NCI-H510A (cell line): Measurements from ENCODE around the gene KANSL1L.
"Not testable (repeated sequence)": the region's sequence is repeated elsewhere in the genome, so short reads cannot be mapped to it uniquely, and the experiment has no call there.

ENCODE experiments used
- DNase-seq: peaks from one replicate; lab custom pipeline; 2025; lab: John Stamatoyannopoulos, UW

Gene KANSL1L

GRCh38 chr2:210179351-210179990 lies 8.3 kb upstream of the KANSL1L start:
- no peak for DNase-seq

DNA sequence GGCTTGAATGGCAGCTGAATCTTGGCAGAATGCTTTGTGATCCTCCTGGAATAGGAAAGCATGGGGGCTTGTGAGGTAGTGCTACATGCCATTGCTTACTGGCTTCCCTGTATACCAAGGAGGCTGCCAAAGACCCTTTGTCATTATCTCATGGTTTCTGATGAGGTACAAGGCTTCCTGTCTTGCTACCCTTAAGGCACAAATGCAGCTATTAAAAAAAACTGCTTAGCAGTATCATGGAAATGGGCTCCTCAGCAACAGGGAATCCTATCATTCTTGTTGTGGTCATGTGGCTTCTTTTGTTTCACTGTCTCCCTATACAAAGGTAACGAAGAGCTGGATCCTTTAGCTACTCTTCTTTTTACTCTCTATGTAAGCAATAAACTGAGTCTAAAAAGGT lies 6.6 kb upstream of the KANSL1L start:
- DNase-seq = no peak

DNA sequence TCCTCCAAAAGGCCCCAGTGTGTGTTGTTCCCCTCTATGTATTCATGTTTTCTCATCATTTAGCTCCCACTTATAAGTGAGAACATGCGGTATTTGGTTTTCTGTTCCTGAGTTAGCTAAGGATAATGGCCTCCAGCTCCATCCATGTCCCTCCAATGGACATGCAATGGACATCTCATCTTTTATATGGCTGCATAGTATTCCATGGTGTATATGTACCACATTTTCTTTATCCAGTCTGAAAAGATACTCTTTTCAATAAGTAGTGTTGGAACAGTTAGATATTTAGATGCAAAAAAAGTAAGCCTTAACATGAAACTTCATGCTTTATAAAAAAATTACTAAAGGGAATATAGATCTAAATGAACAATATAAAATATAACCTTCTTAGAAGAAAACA lies 5.9 kb upstream of the KANSL1L start:
- DNase-seq = not testable (repeated sequence)

GRCh38 chr2:210174086-210174485 lies 2.9 kb upstream of the KANSL1L start:
- DNase-seq = no peak

GRCh38 chr2:210172219-210172575 lies 988 bp upstream of the KANSL1L start:
- no peak for DNase-seq

DNA sequence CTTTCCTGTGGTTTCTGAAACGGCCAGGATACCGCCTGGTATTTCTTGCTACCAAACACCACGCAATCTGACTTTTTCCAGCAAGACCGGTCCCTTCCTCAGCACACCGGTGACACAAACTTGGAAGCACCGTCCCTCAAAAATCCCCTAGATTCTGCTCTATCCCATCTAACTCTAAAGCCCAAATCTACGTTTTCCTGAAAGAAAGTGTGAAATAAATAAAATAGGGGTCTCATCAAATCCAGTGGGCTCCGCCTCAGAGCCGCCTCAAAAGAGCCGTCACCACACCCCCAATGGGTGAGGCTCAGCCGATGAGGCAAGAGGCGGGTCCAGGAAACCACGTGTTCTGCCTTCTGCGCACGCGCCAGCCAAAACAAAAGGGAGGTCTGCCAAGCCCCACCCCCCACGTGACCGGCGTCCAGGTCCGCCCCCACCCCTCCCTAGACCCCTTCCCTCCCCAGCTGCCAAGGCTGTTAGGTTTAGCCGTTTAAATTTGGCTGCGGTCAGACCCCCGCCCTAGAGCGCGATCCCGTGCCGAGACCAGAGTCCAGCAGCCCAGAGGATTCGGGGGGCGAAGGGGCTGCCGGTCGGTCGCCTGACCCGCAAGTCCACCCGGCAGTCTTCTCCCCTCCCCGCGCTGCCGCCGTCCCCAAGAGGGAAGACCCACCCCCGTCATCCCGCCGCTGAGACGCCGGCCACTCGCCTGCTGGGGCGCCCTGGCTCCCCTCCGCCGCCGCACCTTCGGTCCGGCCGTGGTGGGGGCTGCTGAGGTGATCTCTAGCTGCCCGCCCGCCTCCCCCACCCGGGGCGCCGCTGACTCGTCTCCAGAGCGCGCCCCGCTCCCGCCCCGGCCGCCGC lies 534 bp downstream of the KANSL1L start:
- DNase-seq = peak; percentile 78

GRCh38 chr2:210170196-210170445 lies 1.1 kb downstream of the KANSL1L start:
- DNase-seq = no peak

GRCh38 chr2:210169516-210170195 lies 1.6 kb downstream of the KANSL1L start:
- DNase-seq = no peak

GRCh38 chr2:210167227-210167626 lies 4.0 kb downstream of the KANSL1L start:
- no peak for DNase-seq

DNA sequence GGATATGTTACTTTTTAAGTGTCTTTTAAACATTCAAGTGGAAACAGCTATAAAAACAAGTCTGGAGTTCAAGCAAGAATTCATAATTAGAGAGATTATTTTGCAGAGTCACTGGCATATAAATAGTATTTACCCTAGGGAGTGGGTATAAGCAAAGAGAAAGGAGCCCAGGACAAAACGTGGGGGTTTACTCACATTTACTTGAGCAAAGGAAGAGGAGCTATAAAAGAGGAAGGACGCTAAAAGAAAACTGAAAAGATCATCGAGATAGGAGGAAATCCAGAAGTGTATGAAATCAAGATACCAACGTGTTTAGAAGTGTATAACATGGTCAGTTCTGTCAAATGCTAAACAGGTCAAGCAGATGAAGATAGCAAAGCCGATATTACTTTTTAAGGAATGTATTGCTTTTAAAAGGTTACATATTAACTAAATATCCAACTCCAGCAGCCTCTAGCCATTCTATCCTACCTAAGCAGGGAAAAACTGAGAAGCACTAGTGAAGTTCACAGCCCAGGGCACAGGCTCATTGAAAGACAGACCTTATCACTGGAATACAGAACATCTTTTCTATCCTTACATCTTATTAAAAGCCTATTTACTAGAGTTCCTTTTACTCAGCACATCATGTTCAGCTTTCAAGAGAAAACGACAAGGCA lies 8.6 kb downstream of the KANSL1L start:
- no peak for DNase-seq

- DNase-seq = no peak
Observed at GRCh38 chr2:210159059-210159458, 12.2 kb downstream of the KANSL1L start.

DNA sequence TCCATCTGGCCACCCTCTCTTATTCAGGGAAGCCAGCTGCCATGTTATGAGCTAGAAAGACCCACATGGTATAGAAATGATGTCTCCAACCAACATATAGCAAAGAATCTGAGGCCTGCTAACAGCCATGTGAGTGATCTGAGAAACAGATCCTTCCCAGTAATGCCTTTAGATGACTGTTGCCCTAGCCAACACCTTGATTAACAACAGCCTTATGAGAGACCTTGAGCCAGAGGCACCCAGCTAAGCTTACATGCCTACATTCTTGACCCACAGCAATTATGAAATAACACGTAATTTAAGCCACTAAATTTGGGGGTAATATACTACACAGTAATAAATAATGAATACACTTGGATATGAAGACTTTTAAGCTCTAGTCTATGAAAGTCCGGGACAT lies 13.0 kb downstream of the KANSL1L start:
- no peak for DNase-seq

DNA sequence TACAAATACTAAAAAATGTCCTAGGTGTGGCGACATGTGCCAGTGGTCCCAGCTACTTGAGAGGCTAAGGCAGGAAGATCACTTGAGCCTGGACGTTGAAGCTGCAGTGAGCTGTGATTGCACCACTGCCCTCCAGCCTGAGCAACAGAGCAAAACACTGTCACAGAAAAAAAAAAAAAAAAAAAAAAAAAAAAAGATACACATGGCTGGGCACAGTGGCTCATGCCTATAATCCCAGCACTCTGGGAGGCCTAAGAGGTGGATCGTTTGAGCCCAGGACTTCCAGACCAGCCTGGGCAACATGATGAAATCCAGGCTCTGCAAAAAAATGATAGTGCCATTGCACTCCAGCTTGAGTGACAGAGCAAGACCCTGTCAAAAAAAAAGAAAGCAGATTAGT lies 13.7 kb downstream of the KANSL1L start:
- DNase-seq = no peak

DNA sequence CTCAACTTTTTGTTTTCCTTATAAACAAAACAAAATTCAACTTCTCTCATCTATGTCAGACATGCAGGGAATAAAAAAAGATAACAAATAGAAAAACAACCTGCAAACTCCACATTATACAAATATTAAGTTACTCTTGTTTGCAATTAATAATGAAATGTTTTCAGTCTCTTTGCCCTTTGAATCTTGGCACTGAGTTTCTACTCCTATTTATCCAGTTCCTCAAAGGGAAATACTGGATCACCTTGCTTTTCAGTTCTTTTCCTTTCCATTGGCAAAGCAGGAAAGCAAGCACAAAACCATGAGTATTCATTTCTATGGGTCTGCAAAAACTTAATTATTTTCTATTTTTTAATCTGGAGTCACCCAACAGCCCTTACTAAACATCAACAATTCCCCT lies 23.6 kb downstream of the KANSL1L start:
- no peak for DNase-seq

DNA sequence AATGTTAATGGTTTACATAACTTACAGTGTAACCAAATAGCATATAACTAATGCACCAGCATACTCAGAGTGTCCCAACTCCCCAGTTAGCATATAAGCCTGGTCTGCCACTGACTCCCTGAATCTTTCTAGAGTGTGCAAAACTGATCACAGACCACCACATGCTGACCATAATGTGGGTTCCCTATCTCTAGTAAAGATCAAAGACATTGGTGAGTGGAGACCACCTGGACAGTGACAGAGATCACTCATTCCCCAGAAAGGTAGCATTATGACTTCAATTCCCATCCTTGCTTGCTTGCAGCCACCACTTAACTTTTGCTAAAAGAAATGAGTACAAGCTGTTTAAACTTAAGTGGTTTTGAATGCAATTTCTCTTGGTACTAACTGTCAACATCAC lies 39.0 kb downstream of the KANSL1L start:
- no peak for DNase-seq

GRCh38 chr2:210128961-210129360 lies 42.2 kb downstream of the KANSL1L start:
- peak; percentile 34 for DNase-seq

GRCh38 chr2:210113614-210114235 lies 57.5 kb downstream of the KANSL1L start:
- DNase-seq = no peak

- no peak for DNase-seq
Observed at GRCh38 chr2:210112871-210113270, 58.3 kb downstream of the KANSL1L start.

GRCh38 chr2:210099940-210100339 lies 71.3 kb downstream of the KANSL1L start:
- no peak for DNase-seq

DNA sequence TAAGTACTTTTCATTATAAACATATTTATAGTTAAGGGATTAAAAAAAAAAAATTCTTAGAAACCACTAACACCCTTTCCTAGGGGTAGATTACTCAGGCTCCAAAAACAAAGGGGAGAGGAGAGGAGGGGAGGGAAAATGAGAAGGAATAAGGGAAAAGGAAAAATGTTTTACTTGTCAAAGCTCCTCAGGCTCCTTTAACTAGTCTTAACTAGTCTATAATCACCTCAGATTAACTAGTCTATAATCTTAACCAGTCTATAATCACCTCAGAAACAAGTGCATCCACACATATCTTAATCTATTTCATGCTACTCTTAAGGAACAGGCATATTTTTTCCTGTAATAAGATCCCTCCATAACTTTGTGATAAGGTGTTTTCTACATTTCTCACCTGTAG lies 76.4 kb downstream of the KANSL1L start:
- DNase-seq = no peak

DNA sequence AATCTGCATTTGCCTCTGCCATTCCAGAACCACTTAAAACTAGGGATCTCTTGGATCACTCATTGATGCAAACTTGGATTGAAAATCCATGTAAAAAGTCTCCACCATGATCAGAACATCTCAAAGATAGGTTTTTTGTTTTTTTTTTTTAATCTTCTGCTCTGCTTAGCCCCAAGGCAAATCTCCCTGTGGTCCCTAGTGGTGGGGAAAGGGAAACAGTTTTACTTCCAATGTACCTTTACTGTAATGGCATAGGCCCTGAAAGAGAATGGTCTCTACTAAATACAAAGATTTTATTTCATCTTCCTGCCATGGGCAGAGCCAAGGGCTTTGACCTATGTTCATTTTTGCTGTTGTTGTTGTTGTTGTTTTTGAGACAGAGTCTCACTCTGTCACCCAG lies 78.4 kb downstream of the KANSL1L start:
- no peak for DNase-seq

DNA sequence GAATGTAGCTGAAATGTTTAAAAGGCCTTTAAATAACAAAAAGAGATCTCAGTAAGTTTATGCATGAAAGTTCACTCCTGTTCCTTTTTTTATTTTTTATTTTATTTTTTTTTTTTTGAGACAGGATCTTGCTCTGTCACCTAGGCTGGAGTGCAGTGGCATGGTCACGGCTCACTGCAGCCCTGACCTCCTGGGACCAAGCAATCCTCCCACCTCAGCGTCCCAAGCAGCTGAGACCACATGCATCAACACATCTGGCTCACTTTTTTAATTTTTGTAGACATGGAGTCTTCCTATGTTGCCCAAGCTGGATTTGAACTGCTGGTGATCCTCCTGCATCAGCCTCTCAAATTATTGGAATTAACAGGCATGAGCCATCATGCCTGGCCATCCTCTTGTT lies 84.3 kb downstream of the KANSL1L start:
- DNase-seq = no peak
